GM18861 (cell line): ENCODE data around the gene JDP2.
"Not testable (repeated sequence)": the region's sequence is repeated elsewhere in the genome, so short reads cannot be mapped to it uniquely, and the experiment has no call there.

Source experiments
- ATAC-seq: cut with Tn5 transposase; IDR thresholded peaks from one replicate; pipeline ENCODE4 v1.9.1; 2021; ENCODE audit not compliant: unreplicated experiment

JDP2 gene, protein sequence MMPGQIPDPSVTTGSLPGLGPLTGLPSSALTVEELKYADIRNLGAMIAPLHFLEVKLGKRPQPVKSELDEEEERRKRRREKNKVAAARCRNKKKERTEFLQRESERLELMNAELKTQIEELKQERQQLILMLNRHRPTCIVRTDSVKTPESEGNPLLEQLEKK

GRCh38 chr14:75427482-75428229, at the start of gene JDP2:
Gene JDP2 (plus strand): TSS chr14:75428022. CDS start chr14:75437921, 9,899 bp downstream.
- ATAC-seq: no peak

DNA sequence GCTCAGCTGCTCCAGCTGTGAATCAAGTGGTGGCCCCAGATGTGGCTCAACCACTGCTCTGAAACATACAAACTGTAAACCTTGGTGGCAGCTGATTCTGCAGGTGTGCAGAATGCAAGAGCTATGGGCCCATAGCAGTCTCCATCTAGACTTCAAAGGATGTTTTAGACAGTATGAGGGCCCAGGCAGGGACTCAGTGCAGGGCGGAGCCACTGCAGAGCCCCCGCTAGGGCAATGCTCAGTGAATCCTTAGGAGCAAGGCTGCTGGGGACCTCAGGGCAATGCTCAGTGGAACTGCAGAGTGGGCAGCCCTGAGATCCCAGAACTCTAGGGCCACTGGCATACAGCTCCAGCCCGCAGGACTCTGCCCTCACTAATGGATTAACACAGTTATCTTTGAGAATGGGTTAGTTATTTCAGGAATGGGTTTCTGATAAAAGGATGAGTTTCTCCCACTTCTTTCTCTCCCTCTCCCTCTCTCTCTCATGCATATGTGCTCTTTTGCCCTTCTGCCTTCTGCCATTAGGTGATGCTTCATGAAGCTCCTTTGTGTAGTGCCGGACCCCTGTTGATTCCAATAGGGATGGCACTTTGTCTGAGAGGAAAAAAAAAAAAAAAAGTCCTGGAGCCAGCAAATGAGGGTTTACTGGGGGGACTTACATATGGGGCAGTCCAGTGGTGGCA, 48.4 kb upstream of the JDP2 start:
- ATAC-seq: no peak

DNA sequence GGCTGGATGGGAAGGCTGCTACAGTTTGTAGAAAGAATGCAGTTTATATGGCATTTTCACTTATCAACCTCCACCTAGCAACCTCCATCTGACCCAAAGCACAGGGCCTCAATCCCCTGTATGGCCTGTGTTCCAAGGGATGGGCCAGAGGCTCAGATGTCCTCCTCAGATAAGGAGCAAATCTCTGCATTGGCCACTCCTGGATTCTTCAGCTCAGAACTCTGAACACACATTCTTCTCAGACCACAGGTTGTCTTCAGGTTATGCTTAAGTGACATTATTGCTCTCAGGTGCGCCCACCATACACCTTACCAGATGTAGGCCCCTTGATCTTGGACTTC, 47.9 kb upstream of the JDP2 start:
- no peak for ATAC-seq

GRCh38 chr14:75380656-75381055, 47.2 kb upstream of the JDP2 start:
- ATAC-seq: no peak

DNA sequence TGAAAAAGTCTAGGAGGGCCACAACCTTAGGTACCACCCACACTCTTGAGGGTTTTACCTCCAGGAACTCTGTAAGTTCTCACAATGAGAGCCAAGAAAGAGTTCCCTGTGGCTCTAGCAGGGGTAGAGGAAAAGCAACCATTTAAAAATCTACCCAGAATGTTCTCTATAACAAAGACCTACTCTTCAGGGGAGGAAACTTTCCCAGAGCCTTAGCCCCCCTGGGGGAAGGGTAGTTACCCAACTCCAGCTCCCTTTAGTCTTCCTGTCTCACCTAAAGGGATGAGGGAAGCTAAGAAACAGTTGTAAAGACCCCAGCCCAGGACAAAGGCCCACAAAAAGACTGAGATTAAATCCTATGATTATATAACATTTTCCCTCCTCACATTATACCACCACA, 46.2 kb upstream of the JDP2 start:
- ATAC-seq: no peak

- ATAC-seq: not testable (repeated sequence)
Measured at GRCh38 chr14:75383219-75383618, 44.6 kb upstream of the JDP2 start.

DNA sequence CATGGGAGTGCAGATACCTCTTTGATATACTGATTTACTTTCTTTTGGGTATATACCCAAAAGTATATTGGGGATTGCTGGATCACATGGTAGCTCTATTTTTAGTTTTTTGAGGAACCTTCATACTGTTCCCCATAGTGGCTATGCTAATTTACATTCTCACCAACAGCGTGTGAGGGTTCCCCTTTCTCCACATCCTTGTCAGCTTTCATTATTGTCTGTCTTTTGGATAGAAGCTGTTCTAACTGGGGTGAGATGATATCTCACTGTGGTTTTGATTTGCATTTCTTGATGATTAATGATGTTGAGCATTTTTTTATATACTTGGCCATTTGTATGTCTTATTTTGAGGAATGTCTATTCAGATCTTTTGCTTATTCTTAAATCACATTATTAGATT, 44.1 kb upstream of the JDP2 start:
- no peak for ATAC-seq

DNA sequence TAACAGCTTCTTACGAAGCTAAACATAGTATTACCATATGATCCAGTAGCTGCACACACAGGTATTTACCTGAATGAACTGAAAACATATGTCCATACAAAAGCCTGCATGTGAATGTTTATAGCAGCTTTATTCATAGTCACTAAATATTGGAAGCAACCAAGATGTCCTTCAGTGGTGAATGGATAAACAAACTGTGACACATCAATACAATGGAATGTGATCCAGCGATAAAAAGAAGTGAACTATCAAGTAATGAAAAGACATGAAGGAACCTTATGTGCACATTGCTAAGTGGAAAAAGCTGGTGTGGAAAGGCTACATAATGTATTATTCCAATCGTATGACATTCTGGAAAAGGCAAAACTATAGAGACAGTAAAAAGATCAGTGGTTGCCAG, 38.1 kb upstream of the JDP2 start:
- no peak for ATAC-seq

- ATAC-seq: no peak
Measured at GRCh38 chr14:75390183-75390582, 37.6 kb upstream of the JDP2 start.

DNA sequence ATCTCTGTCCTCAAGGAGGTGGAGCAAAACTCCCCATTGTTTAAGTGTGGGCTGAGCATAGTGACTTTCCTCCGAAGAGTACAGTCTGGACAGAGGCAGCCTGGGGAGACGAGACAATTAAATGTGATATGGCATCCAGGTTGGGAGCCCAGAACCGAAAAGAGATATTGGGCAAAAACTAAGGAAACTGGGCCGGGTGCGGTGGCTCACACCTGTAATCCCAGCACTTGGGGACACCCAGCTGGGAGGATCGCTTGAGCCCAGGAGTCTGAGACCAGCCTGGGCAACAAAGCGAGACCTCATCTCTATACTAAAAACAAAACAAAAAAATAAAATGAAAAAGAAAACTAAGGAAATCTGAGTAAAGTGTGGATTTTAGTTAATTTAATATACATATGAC, 35.9 kb upstream of the JDP2 start:
- ATAC-seq: no peak

DNA sequence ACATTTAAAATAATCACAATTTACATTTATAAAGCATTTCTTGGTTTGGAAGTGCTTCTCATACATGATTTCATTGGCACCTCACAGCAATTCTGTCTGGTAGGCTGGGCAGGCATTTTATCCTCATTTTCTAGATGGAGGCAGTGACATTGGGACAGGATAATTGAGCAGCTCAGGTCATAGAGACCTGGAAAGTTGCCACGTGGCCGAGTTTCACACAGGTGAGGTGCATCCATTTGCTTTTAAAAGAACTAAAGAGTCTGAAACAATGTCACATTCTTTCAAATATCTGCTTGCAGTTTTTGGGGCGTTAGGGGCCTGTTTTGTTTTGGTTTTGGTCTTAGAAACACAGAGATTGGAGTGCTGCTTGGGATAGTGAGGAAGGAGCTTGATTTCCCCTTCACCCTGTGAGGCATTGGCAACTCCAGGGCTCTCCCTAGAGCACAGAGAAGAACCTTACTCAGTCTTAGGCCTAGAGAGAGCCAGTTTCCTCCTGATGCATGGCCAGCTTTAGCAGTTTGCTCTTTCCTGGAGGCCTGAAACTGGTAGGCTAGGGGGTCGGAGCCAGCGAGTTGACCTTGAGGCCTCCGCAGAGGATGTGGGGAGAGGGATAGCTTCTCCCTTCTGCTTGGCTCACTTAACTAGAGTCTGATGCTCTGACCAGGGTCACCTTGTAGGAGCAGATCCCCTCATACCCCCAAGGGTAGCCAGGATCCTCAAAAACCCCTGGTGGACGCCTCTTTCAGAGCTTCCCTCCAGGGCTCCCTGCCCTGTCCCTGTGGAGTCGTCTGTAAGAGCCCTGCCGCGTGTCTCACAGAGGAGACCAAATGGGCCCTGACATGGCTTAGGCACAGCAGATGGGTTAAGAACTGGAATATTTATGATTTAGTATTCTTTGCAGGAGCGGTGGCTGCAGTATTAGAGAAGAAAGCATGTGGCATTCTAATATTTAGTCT, 34.9 kb upstream of the JDP2 start:
- no peak for ATAC-seq

GRCh38 chr14:75393794-75394193, 34.0 kb upstream of the JDP2 start:
- ATAC-seq: no peak

- no peak for ATAC-seq
Measured at GRCh38 chr14:75395862-75396261, 32.0 kb upstream of the JDP2 start.

GRCh38 chr14:75399321-75399720, 28.5 kb upstream of the JDP2 start:
- ATAC-seq: no peak

DNA sequence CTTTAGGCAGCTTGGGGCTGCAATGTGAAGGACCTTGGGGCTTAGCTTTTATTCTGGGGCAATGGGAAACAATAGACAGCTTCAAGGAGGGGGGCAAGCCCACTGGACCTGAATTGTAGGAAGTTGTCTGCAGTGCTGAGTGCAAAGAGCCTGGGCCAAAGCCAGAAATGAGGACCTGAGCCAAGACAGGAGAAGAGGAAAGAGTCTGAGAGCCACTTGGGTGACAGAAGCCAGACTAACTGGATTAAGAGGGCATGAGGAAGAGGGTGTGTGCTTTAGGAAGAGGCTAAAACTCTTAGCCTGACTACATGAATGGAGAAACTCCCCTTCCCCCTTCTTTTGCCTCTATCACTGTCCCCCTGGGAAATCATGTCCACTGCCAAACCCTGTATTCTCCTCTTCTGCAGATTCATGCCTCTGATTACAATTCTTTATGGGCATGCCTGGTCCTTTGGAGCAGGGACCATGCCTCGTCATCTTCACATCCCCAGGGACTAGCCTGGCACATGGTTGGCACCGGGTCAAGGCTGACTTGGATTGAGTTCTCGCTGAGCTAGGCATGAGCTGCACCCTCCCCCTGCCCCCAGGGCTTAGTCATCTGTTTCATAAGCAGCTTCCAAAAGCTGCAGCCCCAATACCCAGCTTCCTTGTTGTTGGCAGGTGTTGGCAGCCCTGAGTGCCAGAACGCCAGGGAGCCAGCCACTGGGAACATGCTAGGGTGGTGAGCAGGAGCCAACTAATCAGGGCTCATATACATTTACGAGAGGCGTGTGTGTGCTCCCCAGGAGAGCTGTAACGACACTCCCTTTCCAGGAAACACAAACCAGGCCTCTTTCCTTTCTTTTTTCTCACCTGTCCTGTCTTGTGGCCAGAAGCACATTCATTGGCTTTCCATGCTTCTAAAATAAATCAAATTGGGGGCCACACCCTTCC, 27.7 kb upstream of the JDP2 start:
- ATAC-seq: no peak

- no peak for ATAC-seq
Measured at GRCh38 chr14:75401361-75401760, 26.5 kb upstream of the JDP2 start.

GRCh38 chr14:75402867-75403413, 24.9 kb upstream of the JDP2 start:
- ATAC-seq: no peak

DNA sequence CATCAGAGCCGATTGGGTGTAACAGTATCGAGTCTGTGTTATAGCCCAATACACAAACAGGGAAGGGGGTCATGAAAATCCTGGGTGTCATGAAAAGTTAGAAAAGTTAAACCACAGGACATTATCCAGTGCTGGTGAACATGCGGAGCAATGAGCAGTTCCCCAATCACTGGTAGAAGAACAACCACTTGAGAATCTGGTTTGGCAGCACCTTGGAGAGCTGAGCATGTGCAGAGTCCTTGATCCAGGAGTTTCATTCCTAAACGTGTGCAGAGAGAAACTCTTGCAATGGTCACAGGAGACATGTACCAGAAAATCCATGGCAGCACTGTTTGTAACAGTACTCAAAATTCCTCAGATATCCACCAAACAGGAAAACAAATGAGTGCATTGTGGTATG, 23.0 kb upstream of the JDP2 start:
- ATAC-seq: no peak

GRCh38 chr14:75406102-75406501, 21.7 kb upstream of the JDP2 start:
- no peak for ATAC-seq

GRCh38 chr14:75406856-75407255, 21.0 kb upstream of the JDP2 start:
- ATAC-seq: no peak
